Stimulated activated CD4-positive, alpha-beta T cell treated with anti-CD3 and anti-CD28 coated beads, Interleukin-2, amount 100 ng/mL, for 24 hours (primary cell): ENCODE data around the gene CAMK1D.
"Not testable (repeated sequence)": the region's sequence is repeated elsewhere in the genome, so short reads cannot be mapped to it uniquely, and the experiment has no call there.

Experiments used
- DNase-seq, 2 donors: peaks; one replicate each; pipeline ENCODE4 v3.0.0-alpha.2; 2020

The CAMK1D gene

GRCh38 chr10:12839941-12840611, 490.7 kb downstream of the CAMK1D start:
- no peak for DNase-seq

- no peak for DNase-seq
Observed at GRCh38 chr10:12841426-12841825, 492.1 kb downstream of the CAMK1D start.

- no peak for DNase-seq
Observed at GRCh38 chr10:12841826-12842225, 492.5 kb downstream of the CAMK1D start.

GRCh38 chr10:12842310-12842709, 493.0 kb downstream of the CAMK1D start:
- DNase-seq, result no peak

- no peak for DNase-seq
Observed at GRCh38 chr10:12843296-12843945, 494.1 kb downstream of the CAMK1D start.

GRCh38 chr10:12844811-12845483, 495.6 kb downstream of the CAMK1D start:
- DNase-seq, result no peak

GRCh38 chr10:12846718-12847117, 497.4 kb downstream of the CAMK1D start:
- DNase-seq, result no peak

- DNase-seq, result peak in 1 of 2 donors; percentile 47
Observed at GRCh38 chr10:12847361-12847975, 498.1 kb downstream of the CAMK1D start.

- DNase-seq, result no peak
Observed at GRCh38 chr10:12848439-12849173, 499.3 kb downstream of the CAMK1D start.

GRCh38 chr10:12849319-12850181, 500.2 kb downstream of the CAMK1D start:
- DNase-seq, result no peak

GRCh38 chr10:12852687-12853086, 503.3 kb downstream of the CAMK1D start:
- no peak for DNase-seq

GRCh38 chr10:12854988-12855387, 505.6 kb downstream of the CAMK1D start:
- DNase-seq, result no peak

GRCh38 chr10:12862459-12862858, 513.1 kb downstream of the CAMK1D start:
- DNase-seq, result no peak

- DNase-seq, result not testable (repeated sequence)
Observed at GRCh38 chr10:12865515-12865914, 516.2 kb downstream of the CAMK1D start.

- DNase-seq, result no peak
Observed at GRCh38 chr10:12868229-12868628, 518.9 kb downstream of the CAMK1D start.

- no peak for DNase-seq
Observed at GRCh38 chr10:12869427-12869826, 520.1 kb downstream of the CAMK1D start.

- no peak for DNase-seq
Observed at GRCh38 chr10:12872577-12872976, 523.2 kb downstream of the CAMK1D start.

GRCh38 chr10:12873172-12873571, 523.8 kb downstream of the CAMK1D start:
- no peak for DNase-seq

- no peak for DNase-seq
Observed at GRCh38 chr10:12874501-12874900, 525.2 kb downstream of the CAMK1D start.

GRCh38 chr10:12875100-12875499, 525.8 kb downstream of the CAMK1D start:
- DNase-seq, result no peak

GRCh38 chr10:12876266-12876665, 526.9 kb downstream of the CAMK1D start:
- DNase-seq, result no peak

- no peak for DNase-seq
Observed at GRCh38 chr10:12877150-12877549, 527.8 kb downstream of the CAMK1D start.
